Measurements from ENCODE around the gene CENPN. TPM values are rescaled to one million over a fixed set of nuclear protein-coding genes. Genes with fewer than 3 reads are reported as not detected.

CENPN gene
- total and polyA plus RNA-seq, 10 of the 15 experiments (the other 5 are each of a cell fraction or from before 2014, with no cell fraction given) = 39.8 to 143 (median 66.8) TPM

DNA sequence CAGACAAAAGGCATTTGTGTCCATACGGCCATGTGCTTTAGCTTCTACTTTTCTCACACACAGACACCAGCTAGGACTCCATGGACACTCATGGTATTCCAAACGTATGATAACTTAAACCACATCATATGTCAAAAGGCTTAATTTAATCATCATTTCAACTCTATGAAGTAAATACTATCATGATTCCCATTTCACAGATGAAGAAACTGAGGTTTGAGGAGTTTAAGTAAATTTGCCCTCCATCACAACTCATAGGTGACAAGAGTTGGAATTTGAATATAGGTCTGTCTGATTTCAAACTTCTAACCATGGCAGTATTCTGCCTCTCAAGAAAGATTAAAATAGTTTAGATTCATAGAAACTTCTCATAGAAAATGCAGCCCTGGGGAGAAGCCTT lies 44.1 kb upstream of the CENPN start:
- DNase-seq (ENCODE audit: low read depth, low spot score) (no peak), ATAC-seq (no peak), FAIRE-seq (no peak)
- Histone ChIP-seq H3K36me3 (ENCODE audit: control insufficient read depth in 2 of 2, insufficient read depth in 2 of 2, low read length in 1 of 2) (no peaks in the 10 kb centered on the region), H3K4me1 (ENCODE audit: control insufficient read depth, insufficient read depth, low read length) (no peaks in the 10 kb centered on the region), H3K4me2 (ENCODE audit: control insufficient read depth, insufficient read depth) (no peak overlapping the region), H3K9ac (ENCODE audit: control insufficient read depth, insufficient read depth, low read length) (no peak overlapping the region), H3K79me2 (ENCODE audit: control insufficient read depth, insufficient read depth, low read length) (no peaks in the 10 kb centered on the region), H3K27ac (ENCODE audit: control insufficient read depth, insufficient read depth) (no peak overlapping the region), H3K9me3 (replicated peaks; ENCODE audit: control insufficient read depth, insufficient read depth, low read length) (no peaks in the 10 kb centered on the region), H3K27me3 (replicated peaks in 1 of 2; ENCODE audit: control insufficient read depth in 2 of 2, insufficient read depth in 2 of 2, low read length in 1 of 2) (no peaks in the 10 kb centered on the region), H3K4me3 (no peak overlapping the region), H2AFZ (ENCODE audit: control insufficient read depth, low read depth, low read length) (no peak overlapping the region), H4K20me1 (ENCODE audit: control insufficient read depth, insufficient read depth) (no peaks in the 10 kb centered on the region; the same call in 1 of the 2 replicates)
- ChIA-PET POLR2A (no interaction called here), CTCF (no interaction called here), SMC1A (ENCODE audit: uncharacterized antibody, unreplicated experiment) (no interaction called here), RAD21 (ENCODE audit: unreplicated experiment) (no interaction called here)
- in situ Hi-C loops (cut with MboI) = no loop called here
- BruUV-seq (replicated peaks) = no TSS peak
- 74% methylated on average over 2 of the region's 2 CpGs for WGBS (ENCODE audit: insufficient coverage, insufficient replicate concordance, low lambda C conversion rate, missing lambda C conversion rate)
- TF ChIP-seq CREB1 (IDR thresholded peaks at IDR 0.05; ENCODE audit: low read depth) (no peak), TAF1 (IDR thresholded peaks at IDR 0.05; ENCODE audit: borderline replicate concordance, low read depth, low read length) (no peak), BHLHE40 (IDR thresholded peaks at IDR 0.05; ENCODE audit: borderline replicate concordance in 1 of 2, low read depth in 2 of 2, low read length in 1 of 2) (no peak), RELA (IDR thresholded peaks at IDR 0.05; ENCODE audit: borderline replicate concordance, partially characterized antibody) (no peak), YY1 (IDR thresholded peaks at IDR 0.05; ENCODE audit: low read depth, low read length) (no peak), IRF4 (IDR thresholded peaks at IDR 0.05; ENCODE audit: low read depth, low read length) (no peak), PAX5 (IDR thresholded peaks at IDR 0.05; ENCODE audit: borderline replicate concordance, low read depth, low read length) (no peak), SIN3A (IDR thresholded peaks at IDR 0.05; ENCODE audit: low read depth, low read length) (no peak), CHD2 (IDR thresholded peaks at IDR 0.05; ENCODE audit: borderline replicate concordance, low read depth, low read length) (no peak), CBFB (IDR thresholded peaks at IDR 0.05; ENCODE audit: low read depth) (no peak), YBX1 (IDR thresholded peaks at IDR 0.05) (no peak), SMC3 (IDR thresholded peaks at IDR 0.05; ENCODE audit: borderline replicate concordance, low read length) (no peak), POU2F2 (IDR thresholded peaks at IDR 0.05; ENCODE audit: borderline replicate concordance, low read depth, low read length) (no peak), NFIC (IDR thresholded peaks at IDR 0.05; ENCODE audit: low read depth, low read length) (no peak), CBX5 (IDR thresholded peaks at IDR 0.05; ENCODE audit: low read depth) (no peak), MXI1 (IDR thresholded peaks at IDR 0.05; ENCODE audit: low read depth, low read length) (no peak), CHD1 (IDR thresholded peaks at IDR 0.05; ENCODE audit: low read depth, low read length) (no peak)
- TF ChIP-seq, protein P1, sequence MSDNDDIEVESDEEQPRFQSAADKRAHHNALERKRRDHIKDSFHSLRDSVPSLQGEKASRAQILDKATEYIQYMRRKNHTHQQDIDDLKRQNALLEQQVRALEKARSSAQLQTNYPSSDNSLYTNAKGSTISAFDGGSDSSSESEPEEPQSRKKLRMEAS (IDR thresholded peaks at IDR 0.05; ENCODE audit: low read depth, low read length) = no peak
- TF ChIP-seq, protein P2, sequence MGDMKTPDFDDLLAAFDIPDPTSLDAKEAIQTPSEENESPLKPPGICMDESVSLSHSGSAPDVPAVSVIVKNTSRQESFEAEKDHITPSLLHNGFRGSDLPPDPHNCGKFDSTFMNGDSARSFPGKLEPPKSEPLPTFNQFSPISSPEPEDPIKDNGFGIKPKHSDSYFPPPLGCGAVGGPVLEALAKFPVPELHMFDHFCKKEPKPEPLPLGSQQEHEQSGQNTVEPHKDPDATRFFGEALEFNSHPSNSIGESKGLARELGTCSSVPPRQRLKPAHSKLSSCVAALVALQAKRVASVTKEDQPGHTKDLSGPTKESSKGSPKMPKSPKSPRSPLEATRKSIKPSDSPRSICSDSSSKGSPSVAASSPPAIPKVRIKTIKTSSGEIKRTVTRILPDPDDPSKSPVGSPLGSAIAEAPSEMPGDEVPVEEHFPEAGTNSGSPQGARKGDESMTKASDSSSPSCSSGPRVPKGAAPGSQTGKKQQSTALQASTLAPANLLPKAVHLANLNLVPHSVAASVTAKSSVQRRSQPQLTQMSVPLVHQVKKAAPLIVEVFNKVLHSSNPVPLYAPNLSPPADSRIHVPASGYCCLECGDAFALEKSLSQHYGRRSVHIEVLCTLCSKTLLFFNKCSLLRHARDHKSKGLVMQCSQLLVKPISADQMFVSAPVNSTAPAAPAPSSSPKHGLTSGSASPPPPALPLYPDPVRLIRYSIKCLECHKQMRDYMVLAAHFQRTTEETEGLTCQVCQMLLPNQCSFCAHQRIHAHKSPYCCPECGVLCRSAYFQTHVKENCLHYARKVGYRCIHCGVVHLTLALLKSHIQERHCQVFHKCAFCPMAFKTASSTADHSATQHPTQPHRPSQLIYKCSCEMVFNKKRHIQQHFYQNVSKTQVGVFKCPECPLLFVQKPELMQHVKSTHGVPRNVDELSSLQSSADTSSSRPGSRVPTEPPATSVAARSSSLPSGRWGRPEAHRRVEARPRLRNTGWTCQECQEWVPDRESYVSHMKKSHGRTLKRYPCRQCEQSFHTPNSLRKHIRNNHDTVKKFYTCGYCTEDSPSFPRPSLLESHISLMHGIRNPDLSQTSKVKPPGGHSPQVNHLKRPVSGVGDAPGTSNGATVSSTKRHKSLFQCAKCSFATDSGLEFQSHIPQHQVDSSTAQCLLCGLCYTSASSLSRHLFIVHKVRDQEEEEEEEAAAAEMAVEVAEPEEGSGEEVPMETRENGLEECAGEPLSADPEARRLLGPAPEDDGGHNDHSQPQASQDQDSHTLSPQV (IDR thresholded peaks at IDR 0.05) = no peak
- TF ChIP-seq, protein P3, sequence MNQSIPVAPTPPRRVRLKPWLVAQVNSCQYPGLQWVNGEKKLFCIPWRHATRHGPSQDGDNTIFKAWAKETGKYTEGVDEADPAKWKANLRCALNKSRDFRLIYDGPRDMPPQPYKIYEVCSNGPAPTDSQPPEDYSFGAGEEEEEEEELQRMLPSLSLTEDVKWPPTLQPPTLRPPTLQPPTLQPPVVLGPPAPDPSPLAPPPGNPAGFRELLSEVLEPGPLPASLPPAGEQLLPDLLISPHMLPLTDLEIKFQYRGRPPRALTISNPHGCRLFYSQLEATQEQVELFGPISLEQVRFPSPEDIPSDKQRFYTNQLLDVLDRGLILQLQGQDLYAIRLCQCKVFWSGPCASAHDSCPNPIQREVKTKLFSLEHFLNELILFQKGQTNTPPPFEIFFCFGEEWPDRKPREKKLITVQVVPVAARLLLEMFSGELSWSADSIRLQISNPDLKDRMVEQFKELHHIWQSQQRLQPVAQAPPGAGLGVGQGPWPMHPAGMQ (IDR thresholded peaks at IDR 0.05; ENCODE audit: borderline replicate concordance) = no peak
- intact Hi-C loops (cut with micrococcal nuclease; ENCODE audit: unreplicated experiment) = no loop called here

Measured in GM12878 (cell line).